ENCODE data around the gene ADM. TPM values are rescaled to one million over a fixed set of nuclear protein-coding genes. Genes with fewer than 3 reads are reported as not detected.

ADM gene
- total RNA-seq, 2 experiments from 2014 or later: 0.54 to 3.7 TPM

- Mint-ChIP-seq H3K4me1 (peaks cover 2% of the 10 kb centered on the region), H3K9me3 (ENCODE audit: low read depth) (no peaks in the 10 kb centered on the region), H3K27me3 (peaks cover 20% of the 10 kb centered on the region), H3K4me3 (no peak overlapping the region), H3K36me3 (no peaks in the 10 kb centered on the region), H3K27ac (no peak overlapping the region)
- DNase-seq (no peak), ATAC-seq (no peak)
- CTCF ChIA-PET: no interaction called here
Measured at GRCh38 chr11:10331548-10332289, 26.8 kb downstream of the ADM start.

- no peak for ATAC-seq
- Mint-ChIP-seq H3K27ac (no peak overlapping the region), H3K27me3 (peaks cover 18% of the 10 kb centered on the region), H3K9me3 (ENCODE audit: low read depth) (no peaks in the 10 kb centered on the region), H3K36me3 (no peaks in the 10 kb centered on the region), H3K4me1 (no peaks in the 10 kb centered on the region), H3K4me3 (no peak overlapping the region)
- DNase-seq: no peak
- CTCF ChIA-PET: no interaction called here
Measured at GRCh38 chr11:10333490-10333889, 28.6 kb downstream of the ADM start.

GRCh38 chr11:10338287-10338686 is 33.4 kb downstream of the ADM start:
- H3K4me1 Mint-ChIP-seq: peaks cover 4% of the 10 kb centered on the region
- no peaks in the 10 kb centered on the region for H3K36me3 Mint-ChIP-seq
- H3K9me3 Mint-ChIP-seq (ENCODE audit: low read depth): no peaks in the 10 kb centered on the region
- DNase-seq: no peak
- H3K4me3 Mint-ChIP-seq: no peak overlapping the region
- no peak for ATAC-seq
- H3K27me3 Mint-ChIP-seq: peaks cover 40% of the 10 kb centered on the region
- CTCF ChIA-PET: no interaction called here
- H3K27ac Mint-ChIP-seq: no peak overlapping the region

GRCh38 chr11:10348650-10349280 is 43.9 kb downstream of the ADM start:
- DNase-seq (no peak), ATAC-seq (no peak)
- H3K4me3 Mint-ChIP-seq: no peak overlapping the region
- H3K4me1 Mint-ChIP-seq: no peaks in the 10 kb centered on the region
- H3K27me3 Mint-ChIP-seq: peaks cover 42% of the 10 kb centered on the region
- no peaks in the 10 kb centered on the region for H3K36me3 Mint-ChIP-seq
- CTCF ChIA-PET: interaction anchor here (1.4 kb wide), 1 partner anchor 41 kb away, joined by 4 read pairs; no protein-coding TSS in a partner anchor
- H3K27ac Mint-ChIP-seq: no peak overlapping the region
- H3K9me3 Mint-ChIP-seq (ENCODE audit: low read depth): no peaks in the 10 kb centered on the region

GRCh38 chr11:10349281-10349665 is 44.4 kb downstream of the ADM start:
- Mint-ChIP-seq H3K4me3 (no peak overlapping the region), H3K27me3 (peaks cover 38% of the 10 kb centered on the region), H3K9me3 (ENCODE audit: low read depth) (no peaks in the 10 kb centered on the region), H3K36me3 (no peaks in the 10 kb centered on the region), H3K4me1 (no peaks in the 10 kb centered on the region), H3K27ac (no peak overlapping the region)
- no peak for ATAC-seq
- no peak for DNase-seq
- CTCF ChIA-PET: interaction anchor here (1.4 kb wide), 1 partner anchor 42 kb away, joined by 4 read pairs; no protein-coding TSS in a partner anchor

GRCh38 chr11:10349806-10350205 is 44.9 kb downstream of the ADM start:
- CTCF ChIA-PET: interaction anchor here (1.4 kb wide), 1 partner anchor 42 kb away, joined by 4 read pairs; no protein-coding TSS in a partner anchor

GRCh38 chr11:10350334-10350733 is 45.5 kb downstream of the ADM start:
- Mint-ChIP-seq H3K27ac (no peak overlapping the region), H3K4me1 (no peaks in the 10 kb centered on the region), H3K9me3 (ENCODE audit: low read depth) (no peaks in the 10 kb centered on the region), H3K36me3 (no peaks in the 10 kb centered on the region), H3K4me3 (no peak overlapping the region), H3K27me3 (peaks cover 39% of the 10 kb centered on the region)
- DNase-seq: no peak
- ATAC-seq: no peak
- CTCF ChIA-PET: interaction anchor here (1.4 kb wide), 1 partner anchor 43 kb away, joined by 4 read pairs; no protein-coding TSS in a partner anchor

More at GRCh38 chr11:10349806-10350205, 44.9 kb downstream of the ADM start:
- Mint-ChIP-seq H3K36me3 (no peaks in the 10 kb centered on the region), H3K9me3 (ENCODE audit: low read depth) (no peaks in the 10 kb centered on the region), H3K27ac (no peak overlapping the region), H3K4me1 (no peaks in the 10 kb centered on the region), H3K27me3 (peaks cover 38% of the 10 kb centered on the region), H3K4me3 (no peak overlapping the region)
- DNase-seq: no peak
- ATAC-seq: no peak

- Mint-ChIP-seq H3K4me1 (no peaks in the 10 kb centered on the region), H3K27ac (no peak overlapping the region), H3K27me3 (peaks cover 44% of the 10 kb centered on the region), H3K4me3 (no peak overlapping the region), H3K9me3 (ENCODE audit: low read depth) (no peaks in the 10 kb centered on the region), H3K36me3 (no peaks in the 10 kb centered on the region)
- ATAC-seq (no peak), DNase-seq (no peak)
- CTCF ChIA-PET: no interaction called here
Measured at GRCh38 chr11:10351435-10351764, 46.5 kb downstream of the ADM start.

- no peak overlapping the region for H3K4me3 Mint-ChIP-seq
- CTCF ChIA-PET: interaction anchor here (0.9 kb wide), 1 partner anchor 15 kb away, joined by 4 read pairs; no protein-coding TSS in a partner anchor
- ATAC-seq: no peak
Measured at GRCh38 chr11:10351765-10352641, 47.1 kb downstream of the ADM start.

GRCh38 chr11:10352921-10353550 is 48.2 kb downstream of the ADM start:
- no peak for ATAC-seq
- DNase-seq: no peak
- H3K4me3 Mint-ChIP-seq: no peak overlapping the region
- peaks cover 41% of the 10 kb centered on the region for H3K27me3 Mint-ChIP-seq
- H3K36me3 Mint-ChIP-seq: no peaks in the 10 kb centered on the region
- CTCF ChIA-PET: interaction anchor here (0.9 kb wide), 1 partner anchor 14 kb away, joined by 4 read pairs; no protein-coding TSS in a partner anchor
- no peaks in the 10 kb centered on the region for H3K4me1 Mint-ChIP-seq
- no peak overlapping the region for H3K27ac Mint-ChIP-seq
- no peaks in the 10 kb centered on the region for H3K9me3 Mint-ChIP-seq (ENCODE audit: low read depth)

More at GRCh38 chr11:10351765-10352641, 47.1 kb downstream of the ADM start:
- peaks cover 42% of the 10 kb centered on the region for H3K27me3 Mint-ChIP-seq
- H3K4me1 Mint-ChIP-seq: no peaks in the 10 kb centered on the region
- no peaks in the 10 kb centered on the region for H3K36me3 Mint-ChIP-seq
- H3K9me3 Mint-ChIP-seq (ENCODE audit: low read depth): no peaks in the 10 kb centered on the region
- H3K27ac Mint-ChIP-seq: no peak overlapping the region
- DNase-seq: no peak

- no peaks in the 10 kb centered on the region for H3K4me1 Mint-ChIP-seq
- H3K4me3 Mint-ChIP-seq: no peak overlapping the region
- H3K27me3 Mint-ChIP-seq: peaks cover 33% of the 10 kb centered on the region
- H3K9me3 Mint-ChIP-seq (ENCODE audit: low read depth): no peaks in the 10 kb centered on the region
- DNase-seq: no peak
- ATAC-seq: no peak
- CTCF ChIA-PET: no interaction called here
- H3K36me3 Mint-ChIP-seq: no peaks in the 10 kb centered on the region
- no peak overlapping the region for H3K27ac Mint-ChIP-seq
Measured at GRCh38 chr11:10354389-10354788, 49.5 kb downstream of the ADM start.

GRCh38 chr11:10355257-10355661 is 50.4 kb downstream of the ADM start:
- Mint-ChIP-seq H3K27me3 (peaks cover 35% of the 10 kb centered on the region), H3K9me3 (ENCODE audit: low read depth) (no peaks in the 10 kb centered on the region), H3K4me1 (no peaks in the 10 kb centered on the region), H3K4me3 (no peak overlapping the region), H3K27ac (no peak overlapping the region), H3K36me3 (no peaks in the 10 kb centered on the region)
- ATAC-seq (no peak), DNase-seq (no peak)
- CTCF ChIA-PET: no interaction called here

- H3K4me1 Mint-ChIP-seq: no peaks in the 10 kb centered on the region
- no peak overlapping the region for H3K27ac Mint-ChIP-seq
- H3K27me3 Mint-ChIP-seq: peaks cover 42% of the 10 kb centered on the region
- H3K4me3 Mint-ChIP-seq: no peak overlapping the region
- no peak for ATAC-seq
- CTCF ChIA-PET: interaction anchor here (1.2 kb wide), 1 partner anchor 10 kb away, joined by 4 read pairs; no protein-coding TSS in a partner anchor
- H3K36me3 Mint-ChIP-seq: no peaks in the 10 kb centered on the region
- H3K9me3 Mint-ChIP-seq (ENCODE audit: low read depth): no peaks in the 10 kb centered on the region
- no peak for DNase-seq
Measured at GRCh38 chr11:10356161-10356560, 51.3 kb downstream of the ADM start.

Measured in activated CD8-positive, alpha-beta memory T cell treated with anti-CD3 and anti-CD28 coated beads, Interleukin-2, amount 10 ng/mL, durations not matched to agents 7 days and 5 days (primary cell).